KMS-11 (cell line): ENCODE data around the gene LRRC63.

Experiments
- H2AFZ ChIP-seq: fragments of 200-600 bp; sonication (generic); 2 replicates; pipeline ENCODE4 v1.6.1; 2016; ENCODE audit warnings: antibody characterized with exemption, mixed run types, low read depth
- H3K27ac ChIP-seq: fragments of 200-600 bp; sonication (generic); 2 replicates; pipeline ENCODE4 v1.6.1; 2016; ENCODE audit warnings: mild to moderate bottlenecking, mixed run types
- H3K27me3 ChIP-seq: fragments of 200-600 bp; sonication (generic); 2 replicates; pipeline ENCODE4 v1.6.1; 2017; ENCODE audit warnings: mild to moderate bottlenecking, low read depth, mixed run types, moderate library complexity; ENCODE audit not compliant: insufficient read depth
- H3K36me3 ChIP-seq: fragments of 200-600 bp; sonication (generic); 2 replicates; pipeline ENCODE4 v1.6.1; 2017; ENCODE audit warnings: mild to moderate bottlenecking, mixed run types; ENCODE audit not compliant: insufficient read depth
- H3K4me1 ChIP-seq: fragments of 200-600 bp; sonication (generic); 2 replicates; pipeline ENCODE4 v1.6.1; 2016; ENCODE audit warnings: mild to moderate bottlenecking, low read depth, mixed run types; ENCODE audit not compliant: poor library complexity, severe bottlenecking
- H3K4me2 ChIP-seq: fragments of 200-600 bp; sonication (generic); 2 replicates; pipeline ENCODE4 v1.7.0; 2016; ENCODE audit warnings: mild to moderate bottlenecking, mixed run types
- H3K4me3 ChIP-seq: fragments of 200-600 bp; sonication (generic); IDR thresholded peaks from 2 replicates; pipeline ENCODE4 v1.6.1; 2017; ENCODE audit warnings: low read depth, low read length, mixed read lengths; ENCODE audit not compliant: insufficient read depth
- H3K79me2 ChIP-seq: fragments of 200-600 bp; sonication (generic); 2 replicates; pipeline ENCODE4 v1.6.1; 2016; ENCODE audit warnings: low read depth, mixed run types; ENCODE audit not compliant: insufficient read depth
- H3K9ac ChIP-seq: fragments of 200-600 bp; sonication (generic); 2 replicates; pipeline ENCODE4 v1.6.1; 2016; ENCODE audit warnings: mild to moderate bottlenecking, mixed run types
- H4K20me1 ChIP-seq: fragments of 200-600 bp; sonication (generic); 2 replicates; pipeline ENCODE4 v1.6.1; 2016; ENCODE audit warnings: mild to moderate bottlenecking, mixed run types; ENCODE audit not compliant: insufficient read depth
- TF ChIP-seq, protein P1 (sequence below): fragments of 200-600 bp; sonication (generic); conservative IDR thresholded peaks from 2 replicates; pipeline ENCODE4 v1.6.1; 2017; ENCODE audit warnings: low read depth, mild to moderate bottlenecking, antibody characterized with exemption, low read length, moderate library complexity, mixed read lengths

Gene LRRC63

DNA sequence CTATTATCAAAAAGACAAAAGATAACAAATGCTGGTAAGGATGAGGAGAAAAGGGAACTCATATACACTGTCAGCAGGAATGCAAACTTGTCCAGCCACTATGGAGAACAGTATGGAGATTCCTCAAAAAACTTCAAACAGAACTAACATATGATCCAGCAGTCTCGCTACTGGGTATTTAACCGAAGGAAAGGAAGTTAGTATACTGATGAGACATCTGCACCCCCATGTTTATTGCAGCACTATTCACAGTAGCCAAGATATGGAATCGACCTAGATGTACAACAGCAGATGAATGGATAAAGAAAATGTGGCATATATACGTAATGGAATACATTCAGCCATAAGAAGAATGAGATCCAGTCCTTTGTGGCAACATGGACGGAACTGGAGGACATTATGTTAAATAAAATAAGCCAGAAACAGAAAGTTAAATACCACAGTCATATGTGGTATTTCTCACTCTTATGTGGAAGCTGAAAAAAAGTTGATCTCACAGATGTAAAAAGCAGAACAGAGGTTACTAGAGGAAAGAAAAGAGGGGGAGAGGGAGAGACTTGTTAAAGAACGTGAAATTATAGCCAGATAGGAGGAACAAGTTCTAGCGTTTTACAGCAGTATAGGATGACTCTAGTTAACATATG is 92.1 kb downstream of the LRRC63 start:
- no peaks in the 10 kb centered on the region for H4K20me1 ChIP-seq
- TF ChIP-seq, protein P1, sequence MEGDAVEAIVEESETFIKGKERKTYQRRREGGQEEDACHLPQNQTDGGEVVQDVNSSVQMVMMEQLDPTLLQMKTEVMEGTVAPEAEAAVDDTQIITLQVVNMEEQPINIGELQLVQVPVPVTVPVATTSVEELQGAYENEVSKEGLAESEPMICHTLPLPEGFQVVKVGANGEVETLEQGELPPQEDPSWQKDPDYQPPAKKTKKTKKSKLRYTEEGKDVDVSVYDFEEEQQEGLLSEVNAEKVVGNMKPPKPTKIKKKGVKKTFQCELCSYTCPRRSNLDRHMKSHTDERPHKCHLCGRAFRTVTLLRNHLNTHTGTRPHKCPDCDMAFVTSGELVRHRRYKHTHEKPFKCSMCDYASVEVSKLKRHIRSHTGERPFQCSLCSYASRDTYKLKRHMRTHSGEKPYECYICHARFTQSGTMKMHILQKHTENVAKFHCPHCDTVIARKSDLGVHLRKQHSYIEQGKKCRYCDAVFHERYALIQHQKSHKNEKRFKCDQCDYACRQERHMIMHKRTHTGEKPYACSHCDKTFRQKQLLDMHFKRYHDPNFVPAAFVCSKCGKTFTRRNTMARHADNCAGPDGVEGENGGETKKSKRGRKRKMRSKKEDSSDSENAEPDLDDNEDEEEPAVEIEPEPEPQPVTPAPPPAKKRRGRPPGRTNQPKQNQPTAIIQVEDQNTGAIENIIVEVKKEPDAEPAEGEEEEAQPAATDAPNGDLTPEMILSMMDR, result no peak
- no peaks in the 10 kb centered on the region for H3K79me2 ChIP-seq
- no peaks in the 10 kb centered on the region for H3K4me1 ChIP-seq
- no peaks in the 10 kb centered on the region for H3K36me3 ChIP-seq
- H3K27me3 ChIP-seq, result no peaks in the 10 kb centered on the region
- H3K4me2 ChIP-seq, result no peak overlapping the region
- no peak overlapping the region for H3K4me3 ChIP-seq
- no peak overlapping the region for H2AFZ ChIP-seq
- no peak overlapping the region for H3K9ac ChIP-seq
- no peak overlapping the region for H3K27ac ChIP-seq

DNA sequence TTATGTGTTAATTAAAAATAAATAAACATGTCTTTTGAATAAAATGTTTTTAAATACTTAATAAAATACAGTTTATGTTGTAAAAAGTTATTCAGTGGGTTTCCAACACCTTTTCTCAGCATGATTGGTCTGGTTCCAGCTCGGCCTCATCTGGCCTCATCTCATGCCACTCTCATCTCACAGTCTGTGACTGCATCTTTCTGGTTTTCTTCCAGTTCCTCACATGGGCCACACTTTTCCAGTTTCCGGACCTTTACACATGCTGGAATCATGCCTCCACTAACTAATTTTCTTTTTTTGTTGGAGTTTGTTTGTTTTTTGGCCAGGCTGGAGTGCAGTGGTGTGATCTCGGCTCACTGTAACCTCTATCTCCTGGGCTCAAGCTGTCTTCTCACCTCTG is 92.8 kb downstream of the LRRC63 start:
- Histone ChIP-seq H2AFZ (no peak overlapping the region), H3K36me3 (no peaks in the 10 kb centered on the region), H3K4me3 (no peak overlapping the region), H3K27me3 (no peaks in the 10 kb centered on the region), H3K4me1 (no peaks in the 10 kb centered on the region), H3K4me2 (no peak overlapping the region), H3K9ac (no peak overlapping the region), H4K20me1 (no peaks in the 10 kb centered on the region), H3K27ac (no peak overlapping the region), H3K79me2 (no peaks in the 10 kb centered on the region)
- TF ChIP-seq, protein P1, result no peak

DNA sequence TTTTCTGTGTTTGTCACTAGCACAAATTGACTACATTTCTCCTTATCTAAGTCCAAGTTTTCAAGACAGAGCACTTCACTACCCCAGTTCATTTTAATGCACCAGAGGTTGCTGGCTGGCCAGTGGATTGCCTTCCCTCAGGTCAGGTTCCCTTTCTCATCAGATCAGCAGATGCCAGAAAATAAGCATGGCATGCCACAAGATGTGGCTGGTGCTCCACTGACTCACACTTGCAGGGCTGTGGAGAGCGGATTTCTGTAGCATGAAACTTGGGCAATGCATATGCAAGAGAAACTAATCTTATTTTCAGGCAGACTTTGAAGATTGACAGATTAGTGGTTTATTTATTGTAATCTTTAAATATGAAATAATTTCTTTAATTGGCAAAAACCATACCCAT is 95.8 kb downstream of the LRRC63 start:
- TF ChIP-seq, protein P1, result no peak
- Histone ChIP-seq H3K27me3 (no peaks in the 10 kb centered on the region), H3K4me1 (no peaks in the 10 kb centered on the region), H4K20me1 (no peaks in the 10 kb centered on the region), H3K79me2 (no peaks in the 10 kb centered on the region), H3K9ac (no peak overlapping the region), H2AFZ (no peak overlapping the region), H3K36me3 (no peaks in the 10 kb centered on the region), H3K4me3 (no peak overlapping the region), H3K27ac (no peak overlapping the region), H3K4me2 (no peak overlapping the region)

DNA sequence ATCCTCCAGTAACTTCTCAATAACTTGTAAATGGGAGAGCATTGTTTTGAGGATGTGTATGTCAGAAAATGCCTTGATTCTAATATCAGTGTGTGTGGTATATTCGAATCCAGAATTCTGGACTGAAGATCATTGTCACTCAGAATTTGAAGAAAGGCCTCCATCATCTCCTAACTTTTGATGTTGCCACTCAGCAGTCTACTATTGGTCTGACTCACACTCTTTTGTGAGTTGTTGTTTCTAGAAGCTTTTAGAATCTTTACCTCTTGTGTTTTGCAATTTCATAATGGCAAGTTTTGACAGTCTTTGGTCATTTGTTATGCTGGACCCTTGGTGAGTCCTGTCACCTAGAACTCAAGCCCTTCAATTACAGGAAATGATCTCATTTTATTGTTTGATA is 98.3 kb downstream of the LRRC63 start:
- no peak overlapping the region for H3K4me2 ChIP-seq
- H2AFZ ChIP-seq, result no peak overlapping the region
- H3K27ac ChIP-seq, result no peak overlapping the region
- TF ChIP-seq, protein P1, result no peak
- no peak overlapping the region for H3K9ac ChIP-seq
- no peaks in the 10 kb centered on the region for H3K27me3 ChIP-seq
- no peaks in the 10 kb centered on the region for H4K20me1 ChIP-seq
- no peaks in the 10 kb centered on the region for H3K79me2 ChIP-seq
- H3K4me3 ChIP-seq, result no peak overlapping the region
- H3K4me1 ChIP-seq, result peaks cover 8% of the 10 kb centered on the region
- no peaks in the 10 kb centered on the region for H3K36me3 ChIP-seq
